Activated naive CD8-positive, alpha-beta T cell treated with anti-CD3 and anti-CD28 coated beads, Interleukin-2, amount 50 U/mL, for 24 hours (primary cell): ENCODE measurements around the gene ACE2.

Experiments
- ATAC-seq: fragments of 150-1000 bp; cut with Tn5 transposase; one replicate; pipeline ENCODE4 v1.10.0; 2021
- DNase-seq: peaks from one replicate; pipeline ENCODE4 v3.0.0; 2021
- H3K27ac Mint-ChIP-seq: one replicate; pipeline ENCODE4 v1.8.0; 2021; ENCODE audit warnings: mild to moderate bottlenecking, mixed read lengths
- H3K27me3 Mint-ChIP-seq: one replicate; pipeline ENCODE4 v1.8.0; 2021; ENCODE audit warnings: mixed read lengths
- H3K36me3 Mint-ChIP-seq: one replicate; pipeline ENCODE4 v1.8.0; 2021; ENCODE audit warnings: low read depth, mixed read lengths
- H3K4me1 Mint-ChIP-seq: one replicate; pipeline ENCODE4 v1.8.0; 2021; ENCODE audit warnings: mixed read lengths
- H3K4me3 Mint-ChIP-seq: one replicate; pipeline ENCODE4 v1.8.0; 2021; ENCODE audit warnings: mild to moderate bottlenecking, moderate library complexity, mixed read lengths
- H3K9me3 Mint-ChIP-seq: one replicate; pipeline ENCODE4 v1.8.0; 2021; ENCODE audit warnings: mixed read lengths

The ACE2 gene

GRCh38 chrX:15560924-15561323 is 39.8 kb downstream of the ACE2 start:
- ATAC-seq (no peak), DNase-seq (no peak)
- H3K27me3 Mint-ChIP-seq, result peaks cover 5% of the 10 kb centered on the region

GRCh38 chrX:15559227-15559626 is 41.5 kb downstream of the ACE2 start:
- H3K4me1 Mint-ChIP-seq, result no peaks in the 10 kb centered on the region
- ATAC-seq (no peak), DNase-seq (no peak)
- no peak overlapping the region for H3K27ac Mint-ChIP-seq
- H3K36me3 Mint-ChIP-seq, result no peaks in the 10 kb centered on the region
- no peaks in the 10 kb centered on the region for H3K27me3 Mint-ChIP-seq
- H3K9me3 Mint-ChIP-seq, result no peaks in the 10 kb centered on the region
- H3K4me3 Mint-ChIP-seq, result no peak overlapping the region

More at GRCh38 chrX:15560924-15561323, 39.8 kb downstream of the ACE2 start:
- no peaks in the 10 kb centered on the region for H3K9me3 Mint-ChIP-seq
- H3K4me1 Mint-ChIP-seq, result no peaks in the 10 kb centered on the region
- H3K4me3 Mint-ChIP-seq, result no peak overlapping the region
- H3K27ac Mint-ChIP-seq, result no peak overlapping the region
- H3K36me3 Mint-ChIP-seq, result no peaks in the 10 kb centered on the region

- Mint-ChIP-seq H3K4me3 (no peak overlapping the region), H3K27ac (no peak overlapping the region), H3K27me3 (peaks cover 2% of the 10 kb centered on the region), H3K9me3 (no peaks in the 10 kb centered on the region), H3K36me3 (no peaks in the 10 kb centered on the region), H3K4me1 (no peaks in the 10 kb centered on the region)
- ATAC-seq (no peak), DNase-seq (no peak)
Observed at GRCh38 chrX:15549189-15550012, 51.4 kb downstream of the ACE2 start.

GRCh38 chrX:15547356-15547755 is 53.4 kb downstream of the ACE2 start:
- no peaks in the 10 kb centered on the region for H3K36me3 Mint-ChIP-seq
- ATAC-seq (no peak), DNase-seq (no peak)
- H3K27me3 Mint-ChIP-seq, result peaks cover 2% of the 10 kb centered on the region
- H3K4me3 Mint-ChIP-seq, result no peak overlapping the region
- no peak overlapping the region for H3K27ac Mint-ChIP-seq
- no peaks in the 10 kb centered on the region for H3K9me3 Mint-ChIP-seq
- H3K4me1 Mint-ChIP-seq, result no peaks in the 10 kb centered on the region

GRCh38 chrX:15546745-15547144 is 54.0 kb downstream of the ACE2 start:
- H3K27me3 Mint-ChIP-seq, result peaks cover 2% of the 10 kb centered on the region
- no peaks in the 10 kb centered on the region for H3K4me1 Mint-ChIP-seq
- no peak overlapping the region for H3K4me3 Mint-ChIP-seq
- H3K27ac Mint-ChIP-seq, result no peak overlapping the region
- H3K36me3 Mint-ChIP-seq, result no peaks in the 10 kb centered on the region
- no peak for DNase-seq
- no peak for ATAC-seq
- no peaks in the 10 kb centered on the region for H3K9me3 Mint-ChIP-seq

- H3K4me3 Mint-ChIP-seq, result no peak overlapping the region
- H3K27ac Mint-ChIP-seq, result no peak overlapping the region
- ATAC-seq (no peak), DNase-seq (no peak)
- H3K9me3 Mint-ChIP-seq, result no peaks in the 10 kb centered on the region
- H3K27me3 Mint-ChIP-seq, result no peaks in the 10 kb centered on the region
- H3K4me1 Mint-ChIP-seq, result no peaks in the 10 kb centered on the region
- no peaks in the 10 kb centered on the region for H3K36me3 Mint-ChIP-seq
Observed at GRCh38 chrX:15530318-15530717, 70.4 kb downstream of the ACE2 start.

- Mint-ChIP-seq H3K27me3 (no peaks in the 10 kb centered on the region), H3K4me3 (no peak overlapping the region), H3K9me3 (no peaks in the 10 kb centered on the region), H3K36me3 (no peaks in the 10 kb centered on the region), H3K27ac (no peak overlapping the region), H3K4me1 (no peaks in the 10 kb centered on the region)
- DNase-seq (no peak), ATAC-seq (no peak)
Observed at GRCh38 chrX:15529165-15529564, 71.6 kb downstream of the ACE2 start.

- Mint-ChIP-seq H3K4me3 (no peak overlapping the region), H3K4me1 (no peaks in the 10 kb centered on the region), H3K27ac (no peak overlapping the region), H3K27me3 (peaks cover 5% of the 10 kb centered on the region), H3K36me3 (no peaks in the 10 kb centered on the region), H3K9me3 (no peaks in the 10 kb centered on the region)
- ATAC-seq (no peak), DNase-seq (no peak)
Observed at GRCh38 chrX:15525664-15526416, 74.9 kb downstream of the ACE2 start.

- Mint-ChIP-seq H3K4me1 (no peaks in the 10 kb centered on the region), H3K27ac (no peak overlapping the region), H3K9me3 (no peaks in the 10 kb centered on the region), H3K4me3 (no peak overlapping the region), H3K36me3 (no peaks in the 10 kb centered on the region), H3K27me3 (peaks cover 5% of the 10 kb centered on the region)
- no peak for ATAC-seq
- DNase-seq, result no peak
Observed at GRCh38 chrX:15524417-15524816, 76.3 kb downstream of the ACE2 start.

- Mint-ChIP-seq H3K27me3 (peaks cover 5% of the 10 kb centered on the region), H3K36me3 (no peaks in the 10 kb centered on the region), H3K9me3 (no peaks in the 10 kb centered on the region), H3K27ac (no peak overlapping the region), H3K4me1 (no peaks in the 10 kb centered on the region), H3K4me3 (no peak overlapping the region)
- ATAC-seq, result no peak
- DNase-seq, result no peak
Observed at GRCh38 chrX:15523088-15523487, 77.7 kb downstream of the ACE2 start.

GRCh38 chrX:15522464-15522863 is 78.3 kb downstream of the ACE2 start:
- H3K9me3 Mint-ChIP-seq, result no peaks in the 10 kb centered on the region
- no peak overlapping the region for H3K4me3 Mint-ChIP-seq
- no peak overlapping the region for H3K27ac Mint-ChIP-seq
- no peaks in the 10 kb centered on the region for H3K4me1 Mint-ChIP-seq
- ATAC-seq (no peak), DNase-seq (no peak)
- peaks cover 5% of the 10 kb centered on the region for H3K27me3 Mint-ChIP-seq
- no peaks in the 10 kb centered on the region for H3K36me3 Mint-ChIP-seq

GRCh38 chrX:15515931-15516330 is 84.8 kb downstream of the ACE2 start:
- no peaks in the 10 kb centered on the region for H3K27me3 Mint-ChIP-seq
- H3K4me1 Mint-ChIP-seq, result no peaks in the 10 kb centered on the region
- H3K36me3 Mint-ChIP-seq, result no peaks in the 10 kb centered on the region
- H3K9me3 Mint-ChIP-seq, result no peaks in the 10 kb centered on the region
- H3K4me3 Mint-ChIP-seq, result no peak overlapping the region
- DNase-seq, result no peak
- no peak overlapping the region for H3K27ac Mint-ChIP-seq
- no peak for ATAC-seq

GRCh38 chrX:15514279-15514678 is 86.5 kb downstream of the ACE2 start:
- ATAC-seq (no peak), DNase-seq (no peak)
- no peaks in the 10 kb centered on the region for H3K4me1 Mint-ChIP-seq
- no peak overlapping the region for H3K4me3 Mint-ChIP-seq
- H3K36me3 Mint-ChIP-seq, result no peaks in the 10 kb centered on the region
- H3K27ac Mint-ChIP-seq, result no peak overlapping the region
- no peaks in the 10 kb centered on the region for H3K27me3 Mint-ChIP-seq
- no peaks in the 10 kb centered on the region for H3K9me3 Mint-ChIP-seq

- DNase-seq, result no peak
- no peaks in the 10 kb centered on the region for H3K4me1 Mint-ChIP-seq
- H3K9me3 Mint-ChIP-seq, result no peaks in the 10 kb centered on the region
- H3K27me3 Mint-ChIP-seq, result no peaks in the 10 kb centered on the region
- ATAC-seq, result no peak
- no peak overlapping the region for H3K4me3 Mint-ChIP-seq
- H3K36me3 Mint-ChIP-seq, result no peaks in the 10 kb centered on the region
- no peak overlapping the region for H3K27ac Mint-ChIP-seq
Observed at GRCh38 chrX:15512401-15512965, 88.3 kb downstream of the ACE2 start.

- H3K27ac Mint-ChIP-seq, result no peak overlapping the region
- H3K36me3 Mint-ChIP-seq, result no peaks in the 10 kb centered on the region
- DNase-seq (no peak), ATAC-seq (no peak)
- H3K4me1 Mint-ChIP-seq, result no peaks in the 10 kb centered on the region
- no peaks in the 10 kb centered on the region for H3K9me3 Mint-ChIP-seq
- peaks cover 2% of the 10 kb centered on the region for H3K27me3 Mint-ChIP-seq
- no peak overlapping the region for H3K4me3 Mint-ChIP-seq
Observed at GRCh38 chrX:15511563-15511962, 89.2 kb downstream of the ACE2 start.
